Tibial artery (tissue), 4 donors: ENCODE data around the gene SIPA1.

Experiments
- DNase-seq, 2 donors: peaks; one replicate each; pipeline ENCODE4 v3.0.0-alpha.2; 2019
- H3K27ac ChIP-seq, 2 donors: fragments of 200-600 bp; sonication (generic) in 1 of 2; 1 replicate in 1 of 2; 2 replicates in 1 of 2; pipeline ENCODE4 v1.5.1; 2018 to 2019; ENCODE audit warnings: mild to moderate bottlenecking in 1 of 2
- H3K27me3 ChIP-seq, 2 donors: fragments of 200-600 bp; sonication (generic) in 1 of 2; one replicate each; pipeline versions ENCODE4 v1.5.1 to v1.6.0; 2016 to 2019
- H3K36me3 ChIP-seq, 3 donors: fragments of 200-600 bp; sonication (generic) in 2 of 3; one replicate each; pipeline ENCODE4 v1.5.1; 2016 to 2019; ENCODE audit warnings: mild to moderate bottlenecking in 2 of 3
- H3K4me1 ChIP-seq, 4 donors: fragments of 200-600 bp; sonication (generic) in 2 of 4; 1 replicate in 3 of 4; 2 replicates in 1 of 4; pipeline ENCODE4 v1.5.1; 2016 to 2019
- H3K4me3 ChIP-seq, 2 donors: fragments of 200-600 bp; sonication (generic) in 1 of 2; 1 replicate in 1 of 2; 2 replicates in 1 of 2; pipeline ENCODE4 v1.5.1; 2018 to 2019; ENCODE audit warnings: mild to moderate bottlenecking in 2 of 2
- H3K9me3 ChIP-seq, 3 donors: fragments of 200-600 bp; sonication (generic) in 1 of 3; one replicate each; pipeline ENCODE4 v1.5.1; 2016 to 2019
- CTCF ChIP-seq, 2 experiments: fragments of 200-600 bp in 1 of 2; fragments of 450-650 bp in 1 of 2; IDR thresholded peaks; one replicate each; pipeline ENCODE4 v1.5.1; 2017 to 2019; ENCODE audit warnings: antibody characterized with exemption in 2 of 2, mild to moderate bottlenecking in 1 of 2, moderate library complexity in 1 of 2
- intact Hi-C: fragments of 100-400 bp; cut with DNase I; formaldehyde crosslinking; loops from one replicate; pipeline ENCODE4 v1.15.0; 2023; ENCODE audit warnings: low total_unique reads

The SIPA1 gene

DNA sequence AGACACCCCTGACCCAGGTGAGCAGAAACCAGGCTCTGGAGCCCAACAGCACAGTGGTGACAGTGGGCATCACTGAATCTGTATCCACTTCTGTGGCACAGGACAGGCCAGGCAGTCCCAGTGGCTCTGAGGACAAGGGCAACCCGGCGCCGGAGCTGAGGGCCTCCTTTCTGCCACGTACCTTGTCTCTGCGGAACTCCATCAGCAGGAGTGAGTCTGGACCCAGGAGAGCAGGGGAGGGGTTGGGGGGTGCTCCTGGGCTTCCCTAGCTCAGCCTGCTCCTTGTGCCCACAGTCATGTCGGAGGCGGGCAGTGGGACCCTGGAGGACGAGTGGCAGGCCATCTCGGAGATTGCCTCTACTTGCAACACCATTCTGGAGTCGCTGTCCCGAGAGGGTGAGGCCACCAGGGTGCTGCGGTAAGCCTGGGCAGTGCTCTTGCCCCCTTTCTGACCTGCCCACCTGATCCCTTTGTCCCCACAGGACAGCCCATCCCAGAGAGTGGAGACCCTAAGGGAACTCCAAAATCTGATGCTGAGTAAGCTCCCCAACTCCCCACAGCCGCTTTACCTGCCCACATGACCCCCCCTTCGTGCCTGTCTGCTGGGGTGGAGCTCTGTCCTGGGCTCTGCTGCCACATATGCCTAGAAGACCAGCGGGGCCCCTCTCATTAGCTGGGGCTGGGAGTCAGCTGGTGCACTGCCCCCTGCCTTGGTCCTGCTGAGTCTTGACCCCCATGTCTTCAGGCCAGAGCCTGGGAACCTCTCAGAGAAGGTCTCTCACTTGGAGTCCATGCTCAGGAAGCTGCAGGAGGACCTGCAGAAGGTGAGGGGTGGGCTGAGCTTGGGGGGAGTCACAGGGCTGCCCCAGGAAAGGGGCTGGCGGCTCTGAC is 12.0 kb downstream of the SIPA1 start:
- Histone ChIP-seq H3K36me3 (peaks cover 10 to 52% (median 36%) of the 10 kb centered on the region in 3 donors), H3K4me1 (peaks cover 6 to 58% (median 39%) of the 10 kb centered on the region in 4 donors), H3K27me3 (no peaks in the 10 kb centered on the region), H3K27ac (no peak overlapping the region), H3K9me3 (no peaks in the 10 kb centered on the region), H3K4me3 (no peak overlapping the region)
- no peak for TF ChIP-seq CTCF (IDR thresholded peaks at IDR 0.05)
- DNase-seq: no peak
- intact Hi-C loops: no loop called here

- Histone ChIP-seq H3K27ac (peak overlapping the region; percentile 92 to 94), H3K36me3 (peaks cover 18 to 52% (median 36%) of the 10 kb centered on the region in 3 donors), H3K4me3 (no peak overlapping the region), H3K4me1 (peaks cover 6 to 58% (median 39%) of the 10 kb centered on the region in 4 donors), H3K27me3 (no peaks in the 10 kb centered on the region), H3K9me3 (no peaks in the 10 kb centered on the region)
- DNase-seq: no peak
- intact Hi-C loops: no loop called here
- no peak for TF ChIP-seq CTCF (IDR thresholded peaks at IDR 0.05)
Observed at GRCh38 chr11:65650547-65651338, 12.8 kb downstream of the SIPA1 start.

DNA sequence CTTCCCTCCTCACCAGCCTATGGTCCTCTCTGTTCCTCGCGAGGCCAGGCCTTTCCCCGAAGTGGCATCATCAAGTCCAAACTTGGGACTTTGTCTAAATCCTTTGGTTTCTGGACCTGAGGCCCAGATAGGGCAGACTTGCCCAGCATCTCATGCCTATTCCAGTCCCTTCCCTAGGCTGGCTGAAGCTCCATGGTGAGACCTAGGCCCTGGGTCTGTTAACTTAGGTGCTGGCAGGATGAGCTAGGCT is 13.4 kb downstream of the SIPA1 start:
- H3K4me1 ChIP-seq: peaks cover 6 to 57% (median 38%) of the 10 kb centered on the region in 4 donors
- peak overlapping the region; percentile 92 to 94 for H3K27ac ChIP-seq
- no peaks in the 10 kb centered on the region for H3K27me3 ChIP-seq
- no peaks in the 10 kb centered on the region for H3K9me3 ChIP-seq
- H3K36me3 ChIP-seq: peaks cover 24 to 52% (median 37%) of the 10 kb centered on the region in 3 donors
- no peak overlapping the region for H3K4me3 ChIP-seq
- TF ChIP-seq CTCF (IDR thresholded peaks at IDR 0.05): no peak
- DNase-seq: no peak
- intact Hi-C loops: no loop called here

DNA sequence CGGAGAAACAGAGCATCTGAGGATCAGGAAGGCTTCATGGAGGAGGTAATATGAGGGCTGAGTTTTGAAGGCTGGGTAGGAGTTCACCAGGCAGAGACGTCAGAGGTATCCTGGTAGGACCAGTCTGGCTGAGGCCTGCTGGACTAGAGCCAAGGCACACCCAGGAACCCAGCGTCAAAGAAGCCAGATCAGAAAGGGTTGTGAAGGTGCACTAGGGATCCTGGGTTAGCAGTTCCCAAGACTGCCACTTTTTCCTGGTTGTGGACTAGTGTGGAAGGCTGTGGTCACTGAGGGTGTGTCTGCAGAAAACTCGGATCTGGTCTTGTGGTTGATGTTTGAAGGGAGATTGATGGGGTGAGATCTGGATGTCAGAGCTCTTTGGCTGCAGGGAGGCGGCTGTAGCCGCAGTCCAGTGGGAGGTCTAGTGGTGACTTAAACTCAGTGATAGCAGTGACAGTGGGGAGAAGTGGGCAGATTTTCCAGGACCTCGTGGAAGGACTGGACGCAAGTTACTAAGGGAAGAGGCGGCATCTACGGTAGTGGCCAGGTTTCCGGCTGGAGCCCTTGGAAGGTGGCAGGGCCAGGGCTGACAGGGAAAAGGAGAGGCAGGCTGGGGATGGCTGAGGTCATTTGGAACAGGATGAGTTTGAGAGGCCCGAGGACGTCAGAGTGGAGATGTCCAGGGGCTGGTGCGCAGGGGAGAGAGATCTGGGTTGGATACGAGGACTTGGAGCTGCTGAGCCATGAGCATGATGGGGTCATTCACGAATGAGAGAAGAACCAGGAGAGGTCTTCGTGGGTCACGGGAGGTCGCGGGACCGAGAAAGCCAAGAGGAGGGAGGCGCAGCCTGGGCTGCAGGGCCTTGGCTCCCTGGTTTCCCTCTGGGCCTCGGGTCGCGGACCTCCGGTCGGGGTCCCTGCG is 13.9 kb downstream of the SIPA1 start:
- H3K27ac ChIP-seq: peak overlapping the region; percentile 92 to 94
- no peaks in the 10 kb centered on the region for H3K9me3 ChIP-seq
- H3K36me3 ChIP-seq: peaks cover 29 to 55% (median 41%) of the 10 kb centered on the region in 3 donors
- intact Hi-C loops: no loop called here
- no peak for TF ChIP-seq CTCF (IDR thresholded peaks at IDR 0.05)
- no peaks in the 10 kb centered on the region for H3K27me3 ChIP-seq
- peak overlapping the region; percentile 55 to 61 for H3K4me3 ChIP-seq
- no peak for DNase-seq
- H3K4me1 ChIP-seq: peaks cover 6 to 55% (median 35%) of the 10 kb centered on the region in 4 donors
